CD4-positive, alpha-beta T cell treated with Interleukin-17A for 1 hour (primary cell): ENCODE results near the gene CREB5.

Source experiments
- DNase-seq: peaks from one replicate; pipeline ENCODE4 v3.0.0-alpha.2; 2020

Gene CREB5

GRCh38 chr7:28480595-28480994, 68.3 kb downstream of the CREB5 start:
- DNase-seq = no peak

GRCh38 chr7:28481091-28481926, 69.0 kb downstream of the CREB5 start:
- no peak for DNase-seq

- DNase-seq = no peak
These were observed 70.8 kb downstream of the CREB5 start for GRCh38 chr7:28483112-28483511.

- no peak for DNase-seq
These were observed 71.7 kb downstream of the CREB5 start for GRCh38 chr7:28483908-28484605.

- no peak for DNase-seq
These were observed 72.3 kb downstream of the CREB5 start for GRCh38 chr7:28484606-28484935.

GRCh38 chr7:28487487-28487886, 75.2 kb downstream of the CREB5 start:
- no peak for DNase-seq

GRCh38 chr7:28488061-28488791, 75.9 kb downstream of the CREB5 start:
- no peak for DNase-seq

- no peak for DNase-seq
These were observed 78.5 kb downstream of the CREB5 start for GRCh38 chr7:28490831-28491230.

GRCh38 chr7:28493477-28493876, 81.2 kb downstream of the CREB5 start:
- DNase-seq = no peak

- no peak for DNase-seq
These were observed 84.7 kb downstream of the CREB5 start for GRCh38 chr7:28497009-28497408.

GRCh38 chr7:28498636-28499035, 86.3 kb downstream of the CREB5 start:
- DNase-seq = no peak

GRCh38 chr7:28500138-28500537, 87.8 kb downstream of the CREB5 start:
- DNase-seq = no peak

GRCh38 chr7:28502408-28502807, 90.1 kb downstream of the CREB5 start:
- DNase-seq = no peak

GRCh38 chr7:28503396-28503795, 91.1 kb downstream of the CREB5 start:
- DNase-seq = no peak

GRCh38 chr7:28505014-28505413, 92.7 kb downstream of the CREB5 start:
- DNase-seq = no peak

GRCh38 chr7:28505867-28506266, 93.5 kb downstream of the CREB5 start:
- DNase-seq = no peak

- no peak for DNase-seq
These were observed 95.4 kb downstream of the CREB5 start for GRCh38 chr7:28507525-28508282.

GRCh38 chr7:28509251-28510025, 97.1 kb downstream of the CREB5 start:
- no peak for DNase-seq

- DNase-seq = no peak
These were observed 97.7 kb downstream of the CREB5 start for GRCh38 chr7:28510026-28510369.

- no peak for DNase-seq
These were observed 100.5 kb downstream of the CREB5 start for GRCh38 chr7:28512668-28513440.

GRCh38 chr7:28516390-28517172, 104.3 kb downstream of the CREB5 start:
- DNase-seq = no peak
